NB4 (cell line): Measurements from ENCODE around the gene CDC27.

Experiments used
- MYC ChIP-seq: IDR thresholded peaks from 2 replicates; pipeline ENCODE4 v1.6.1; 2011; ENCODE audit warnings: low read depth, low read length
- POLR2A ChIP-seq: IDR thresholded peaks from 2 replicates; pipeline ENCODE4 v1.6.1; 2011; ENCODE audit warnings: mild to moderate bottlenecking; ENCODE audit not compliant: insufficient read length; ENCODE audit errors: extremely low read depth
- TF ChIP-seq, protein P1 (sequence below): IDR thresholded peaks from one replicate; pipeline ENCODE4 v1.5.1; 2012; ENCODE audit warnings: low read depth, low read length
- TF ChIP-seq, protein P2 (sequence below): IDR thresholded peaks from 2 replicates; pipeline ENCODE4 v1.6.1; 2011; ENCODE audit warnings: low read depth, low read length

DNA sequence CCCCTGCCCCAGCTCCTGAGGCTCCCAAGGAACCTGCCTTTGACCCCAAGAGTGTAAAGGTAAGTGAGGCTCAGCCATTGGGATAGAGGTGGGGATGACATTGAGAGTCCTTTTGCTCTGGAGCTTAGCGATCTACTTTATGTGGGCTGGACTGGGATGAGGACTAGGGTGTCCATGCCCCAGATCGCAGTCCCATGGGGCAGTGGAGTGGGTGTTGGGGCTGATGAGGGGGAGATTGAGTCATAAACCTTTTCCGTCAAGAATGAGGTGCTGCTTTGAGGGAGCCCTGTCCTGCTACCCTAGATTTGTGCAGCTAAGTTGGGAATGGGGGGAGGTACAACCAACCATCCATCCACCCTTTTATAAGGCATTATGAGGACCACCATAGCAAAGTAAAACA, 20.4 kb upstream of the CDC27 start:
- TF ChIP-seq, protein P1, sequence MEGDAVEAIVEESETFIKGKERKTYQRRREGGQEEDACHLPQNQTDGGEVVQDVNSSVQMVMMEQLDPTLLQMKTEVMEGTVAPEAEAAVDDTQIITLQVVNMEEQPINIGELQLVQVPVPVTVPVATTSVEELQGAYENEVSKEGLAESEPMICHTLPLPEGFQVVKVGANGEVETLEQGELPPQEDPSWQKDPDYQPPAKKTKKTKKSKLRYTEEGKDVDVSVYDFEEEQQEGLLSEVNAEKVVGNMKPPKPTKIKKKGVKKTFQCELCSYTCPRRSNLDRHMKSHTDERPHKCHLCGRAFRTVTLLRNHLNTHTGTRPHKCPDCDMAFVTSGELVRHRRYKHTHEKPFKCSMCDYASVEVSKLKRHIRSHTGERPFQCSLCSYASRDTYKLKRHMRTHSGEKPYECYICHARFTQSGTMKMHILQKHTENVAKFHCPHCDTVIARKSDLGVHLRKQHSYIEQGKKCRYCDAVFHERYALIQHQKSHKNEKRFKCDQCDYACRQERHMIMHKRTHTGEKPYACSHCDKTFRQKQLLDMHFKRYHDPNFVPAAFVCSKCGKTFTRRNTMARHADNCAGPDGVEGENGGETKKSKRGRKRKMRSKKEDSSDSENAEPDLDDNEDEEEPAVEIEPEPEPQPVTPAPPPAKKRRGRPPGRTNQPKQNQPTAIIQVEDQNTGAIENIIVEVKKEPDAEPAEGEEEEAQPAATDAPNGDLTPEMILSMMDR, result no peak
- TF ChIP-seq MYC (no peak), POLR2A (no peak)
- TF ChIP-seq, protein P2, sequence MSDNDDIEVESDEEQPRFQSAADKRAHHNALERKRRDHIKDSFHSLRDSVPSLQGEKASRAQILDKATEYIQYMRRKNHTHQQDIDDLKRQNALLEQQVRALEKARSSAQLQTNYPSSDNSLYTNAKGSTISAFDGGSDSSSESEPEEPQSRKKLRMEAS, result no peak
